Neutrophil (primary cell): ENCODE results near the gene GDA.

Experiments used
- H3K27ac ChIP-seq: fragments of 200-600 bp; sonication (generic); 2 replicates; pipeline ENCODE4 v1.5.1; 2016; ENCODE audit warnings: mild to moderate bottlenecking, moderate library complexity
- H3K27me3 ChIP-seq: fragments of 200-600 bp; sonication (generic); 2 replicates; pipeline ENCODE4 v1.6.0; 2016; ENCODE audit warnings: mild to moderate bottlenecking
- H3K36me3 ChIP-seq: fragments of 200-600 bp; sonication (generic); 2 replicates; pipeline ENCODE4 v1.5.1; 2017
- H3K4me1 ChIP-seq, 2 experiments: fragments of 200-600 bp in 1 of 2; sonication (generic) in 1 of 2; 1 replicate in 1 of 2; 2 replicates in 1 of 2; pipeline versions ENCODE4 v1.5.1 to v1.6.1; 2013 to 2016; ENCODE audit warnings: low read depth in 1 of 2, low read length in 1 of 2, mild to moderate bottlenecking in 1 of 2, moderate library complexity in 1 of 2; ENCODE audit not compliant: control insufficient read depth in 1 of 2, insufficient read depth in 1 of 2
- H3K4me3 ChIP-seq, 2 experiments: fragments of 200-600 bp in 1 of 2; sonication (generic) in 1 of 2; 1 replicate in 1 of 2; 2 replicates in 1 of 2; pipeline ENCODE4 v1.5.1; 2013 to 2016; ENCODE audit warnings: low read depth in 1 of 2, low read length in 1 of 2, mild to moderate bottlenecking in 1 of 2, moderate library complexity in 1 of 2
- H3K9me3 ChIP-seq: fragments of 200-600 bp; sonication (generic); 2 replicates; pipeline ENCODE4 v1.5.1; 2016
- CTCF ChIP-seq: fragments of 200-600 bp; sonication (generic); IDR thresholded peaks from 2 replicates; pipeline ENCODE4 v1.5.1; 2016; ENCODE audit warnings: antibody characterized with exemption

Gene GDA

GRCh38 chr9:72211047-72211446 is 61.8 kb downstream of the GDA start:
- H3K27ac ChIP-seq = no peak overlapping the region
- H3K27me3 ChIP-seq = peaks cover 37% of the 10 kb centered on the region
- no peaks in the 10 kb centered on the region for H3K9me3 ChIP-seq
- H3K4me1 ChIP-seq = no peaks in the 10 kb centered on the region
- H3K4me3 ChIP-seq = no peak overlapping the region
- no peaks in the 10 kb centered on the region for H3K36me3 ChIP-seq
- TF ChIP-seq CTCF = no peak

GRCh38 chr9:72213906-72214305 is 64.7 kb downstream of the GDA start:
- no peak for TF ChIP-seq CTCF
- Histone ChIP-seq H3K9me3 (no peaks in the 10 kb centered on the region), H3K27me3 (peaks cover 25% of the 10 kb centered on the region), H3K36me3 (no peaks in the 10 kb centered on the region), H3K4me1 (no peaks in the 10 kb centered on the region), H3K27ac (no peak overlapping the region), H3K4me3 (no peak overlapping the region)

- no peaks in the 10 kb centered on the region for H3K27me3 ChIP-seq
- H3K27ac ChIP-seq = no peak overlapping the region
- no peaks in the 10 kb centered on the region for H3K4me1 ChIP-seq
- H3K4me3 ChIP-seq = no peak overlapping the region
- no peaks in the 10 kb centered on the region for H3K36me3 ChIP-seq
- no peak for TF ChIP-seq CTCF
- H3K9me3 ChIP-seq = no peaks in the 10 kb centered on the region
Measured at GRCh38 chr9:72217306-72217842, 68.1 kb downstream of the GDA start.

- no peak overlapping the region for H3K4me3 ChIP-seq
- no peaks in the 10 kb centered on the region for H3K27me3 ChIP-seq
- no peak for TF ChIP-seq CTCF
- no peaks in the 10 kb centered on the region for H3K4me1 ChIP-seq
- no peaks in the 10 kb centered on the region for H3K36me3 ChIP-seq
- H3K27ac ChIP-seq = no peak overlapping the region
- H3K9me3 ChIP-seq = no peaks in the 10 kb centered on the region
Measured at GRCh38 chr9:72220589-72220988, 71.3 kb downstream of the GDA start.

- H3K36me3 ChIP-seq = no peaks in the 10 kb centered on the region
- TF ChIP-seq CTCF = no peak
- no peak overlapping the region for H3K27ac ChIP-seq
- no peaks in the 10 kb centered on the region for H3K27me3 ChIP-seq
- H3K4me3 ChIP-seq = no peak overlapping the region
- H3K9me3 ChIP-seq = no peaks in the 10 kb centered on the region
- H3K4me1 ChIP-seq = no peaks in the 10 kb centered on the region
Measured at GRCh38 chr9:72226146-72226812, 77.0 kb downstream of the GDA start.
